Measurements from ENCODE around the gene PRR7. TPM values are rescaled to one million over a fixed set of nuclear protein-coding genes. Genes with fewer than 3 reads are reported as not detected.

The PRR7 gene
- total RNA-seq, 1 experiment from 2014 or later, result 4.7 TPM

DNA sequence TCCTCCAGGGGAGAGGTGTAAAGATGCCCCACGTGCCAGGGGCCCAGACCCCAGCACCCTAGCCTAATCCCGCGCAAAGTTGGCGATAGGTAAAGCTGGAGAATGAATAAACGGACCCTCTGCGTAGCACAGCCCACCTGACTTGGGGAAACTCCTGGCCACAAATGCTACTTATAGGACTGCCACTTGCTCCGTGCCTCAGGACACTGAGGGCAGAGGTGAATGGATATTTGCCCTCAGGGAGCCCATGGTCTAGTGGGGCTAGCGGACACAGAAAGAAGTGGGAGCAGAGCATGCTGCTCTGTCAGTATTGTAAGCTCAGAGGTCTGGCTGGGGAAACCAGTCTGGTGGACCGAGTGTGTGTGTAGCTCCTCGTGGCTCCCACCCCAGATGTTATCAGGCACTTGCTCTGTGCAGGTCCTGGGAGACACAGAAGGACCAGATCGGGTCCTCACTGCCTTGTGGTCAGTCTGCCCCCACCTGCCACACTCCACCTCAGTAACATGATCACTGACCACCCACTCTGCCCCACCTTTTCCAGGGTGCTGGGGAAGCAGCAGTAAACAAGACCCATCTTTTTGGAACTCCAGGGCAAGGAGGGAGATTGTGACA is 19.3 kb upstream of the PRR7 start:
- TSS peak; percentile 64 for BruUV-seq (replicated peaks)
- CTCF ChIA-PET, result interaction anchor here (1.0 to 2.7 kb wide), 4 partner anchors 23 to 118 kb away, joined by 4 to 47 read pairs (median 8); no protein-coding TSS in a partner anchor
- POLR2A ChIA-PET, result interaction anchor here (1.3 to 2.1 kb wide), 4 partner anchors 17 to 115 kb away, joined by 5 to 43 read pairs (median 14); partner anchors contain the start of genes MXD3 and PRR7
- DNase-seq, result peak in 1 of 2 experiments; percentile 43
- no peaks in the 10 kb centered on the region for H3K9me3 Mint-ChIP-seq (ENCODE audit: unreplicated experiment)
- intact Hi-C loops (cut with micrococcal nuclease; ENCODE audit: unreplicated experiment), result loop anchor here (2.0 kb wide), 1 partner anchor 19 kb away; the partner anchor contains the start of gene PRR7
- peak overlapping the region; percentile 97 for H3K4me3 ChIP-seq (ENCODE audit: low read depth, low read length)
- peaks cover 18% of the 10 kb centered on the region for H3K36me3 Mint-ChIP-seq (ENCODE audit: insufficient read depth, unreplicated experiment)
- H3K27me3 ChIP-seq (replicated peaks; ENCODE audit: control insufficient read depth, insufficient read depth, low read length), result no peaks in the 10 kb centered on the region
- peak overlapping the region; percentile 92 for H3K4me3 Mint-ChIP-seq (ENCODE audit: unreplicated experiment)
- H3K4me1 ChIP-seq, result peaks cover 15% of the 10 kb centered on the region
- peaks cover 12% of the 10 kb centered on the region for H3K4me1 Mint-ChIP-seq (ENCODE audit: low read depth, unreplicated experiment)
- H3K27me3 Mint-ChIP-seq (ENCODE audit: insufficient read depth, unreplicated experiment), result no peaks in the 10 kb centered on the region
- H3K27ac Mint-ChIP-seq (ENCODE audit: unreplicated experiment), result peak overlapping the region; percentile 53
- no peak for TF ChIP-seq CTCF (IDR thresholded peaks at IDR 0.05; ENCODE audit: insufficient read depth in 1 of 2, low read depth in 1 of 2, low read length in 1 of 2, severe bottlenecking in 1 of 2, unreplicated experiment in 1 of 2)
- no peaks in the 10 kb centered on the region for H3K9me3 ChIP-seq
- peaks cover 2% of the 10 kb centered on the region for H3K36me3 ChIP-seq (ENCODE audit: control insufficient read depth, insufficient read depth, low read length)

DNA sequence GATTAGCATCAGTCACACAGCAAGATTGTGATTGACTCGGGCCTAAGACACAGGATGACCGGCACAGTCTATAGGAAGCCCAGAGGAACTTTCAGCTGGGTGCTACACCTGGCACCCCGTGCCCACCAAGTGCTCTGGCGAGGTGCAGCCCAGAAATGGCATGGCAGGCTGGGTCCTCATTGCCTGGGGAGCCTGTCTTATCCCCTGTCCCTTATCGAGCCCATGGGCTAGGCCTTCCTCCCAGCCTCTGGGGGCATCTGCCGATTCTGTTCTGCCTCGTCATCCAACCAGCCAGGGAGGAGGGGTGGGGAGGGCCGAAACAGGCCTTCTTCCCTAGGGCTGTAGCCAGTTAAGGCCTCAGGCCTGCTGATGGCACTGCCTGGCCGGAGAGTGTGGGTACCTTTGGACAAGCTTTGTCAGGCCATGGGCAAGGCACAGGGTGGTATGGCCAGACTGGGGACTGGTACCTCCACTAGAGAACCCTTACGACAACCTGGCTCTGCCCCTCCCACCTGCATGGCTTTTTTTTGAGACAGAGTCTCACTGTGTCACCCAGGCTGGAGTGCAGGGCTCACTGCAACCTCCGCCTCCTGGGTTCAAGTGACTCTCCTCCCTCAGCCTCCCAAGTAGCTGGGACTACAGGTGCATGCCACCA is 18.6 kb upstream of the PRR7 start:
- DNase-seq, result no peak
- H3K27ac Mint-ChIP-seq (ENCODE audit: unreplicated experiment), result peak overlapping the region; percentile 53
- peaks cover 15% of the 10 kb centered on the region for H3K4me1 ChIP-seq
- no peak overlapping the region for H3K4me3 ChIP-seq (ENCODE audit: low read depth, low read length)
- H3K4me1 Mint-ChIP-seq (ENCODE audit: low read depth, unreplicated experiment), result peaks cover 12% of the 10 kb centered on the region
- H3K9me3 ChIP-seq, result no peaks in the 10 kb centered on the region
- no peak for TF ChIP-seq CTCF (IDR thresholded peaks at IDR 0.05; ENCODE audit: insufficient read depth in 1 of 2, low read depth in 1 of 2, low read length in 1 of 2, severe bottlenecking in 1 of 2, unreplicated experiment in 1 of 2)
- BruUV-seq (replicated peaks), result no TSS peak
- peaks cover 2% of the 10 kb centered on the region for H3K36me3 ChIP-seq (ENCODE audit: control insufficient read depth, insufficient read depth, low read length)
- no peaks in the 10 kb centered on the region for H3K27me3 ChIP-seq (replicated peaks; ENCODE audit: control insufficient read depth, insufficient read depth, low read length)
- intact Hi-C loops (cut with micrococcal nuclease; ENCODE audit: unreplicated experiment), result loop anchor here (2.0 kb wide), 1 partner anchor 19 kb away; the partner anchor contains the start of gene PRR7
- H3K9me3 Mint-ChIP-seq (ENCODE audit: unreplicated experiment), result no peaks in the 10 kb centered on the region
- peak overlapping the region; percentile 92 for H3K4me3 Mint-ChIP-seq (ENCODE audit: unreplicated experiment)
- CTCF ChIA-PET, result interaction anchor here (1.0 to 2.7 kb wide), 2 partner anchors 24 to 27 kb away, joined by 7 to 47 read pairs; no protein-coding TSS in a partner anchor
- POLR2A ChIA-PET, result interaction anchor here (1.9 kb wide), 1 partner anchor 116 kb away, joined by 7 read pairs; the partner anchor contains the start of gene MXD3
- no peaks in the 10 kb centered on the region for H3K27me3 Mint-ChIP-seq (ENCODE audit: insufficient read depth, unreplicated experiment)
- peaks cover 18% of the 10 kb centered on the region for H3K36me3 Mint-ChIP-seq (ENCODE audit: insufficient read depth, unreplicated experiment)

DNA sequence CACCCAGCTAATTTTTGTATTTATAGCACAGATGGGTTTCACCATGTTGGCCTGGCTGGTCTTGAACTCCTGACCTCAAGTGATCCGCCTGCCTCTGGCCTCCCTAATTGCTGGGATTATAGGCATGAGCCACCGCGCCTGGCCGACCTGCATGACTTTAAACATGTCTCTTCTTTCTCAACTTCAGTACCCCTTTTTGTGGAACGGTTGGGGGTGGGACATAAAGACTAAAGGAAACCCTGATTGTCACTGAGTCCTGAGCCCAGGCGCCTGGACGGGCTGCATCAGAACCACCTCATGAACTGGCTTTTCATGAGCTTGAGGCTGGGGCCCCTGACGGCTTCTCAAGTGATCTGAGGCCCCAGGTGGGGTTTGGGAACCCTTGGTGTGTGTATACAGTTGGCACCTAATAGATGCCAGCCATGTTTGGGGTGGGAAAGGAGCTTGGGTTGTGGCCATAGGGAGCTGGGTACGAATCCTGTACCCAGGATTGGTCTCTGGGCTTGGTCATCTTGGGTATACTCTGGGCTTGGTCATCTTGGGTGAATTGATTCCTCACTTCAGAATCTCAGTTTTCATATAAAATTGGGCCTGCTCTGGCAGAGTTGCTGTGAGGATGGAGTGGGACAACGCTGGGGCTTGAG is 17.9 kb upstream of the PRR7 start:
- Histone ChIP-seq H3K4me3 (ENCODE audit: low read depth, low read length) (no peak overlapping the region), H3K4me1 (peaks cover 15% of the 10 kb centered on the region), H3K9me3 (no peaks in the 10 kb centered on the region), H3K36me3 (ENCODE audit: control insufficient read depth, insufficient read depth, low read length) (peaks cover 2% of the 10 kb centered on the region), H3K27me3 (replicated peaks; ENCODE audit: control insufficient read depth, insufficient read depth, low read length) (no peaks in the 10 kb centered on the region)
- BruUV-seq (replicated peaks), result no TSS peak
- no peaks in the 10 kb centered on the region for H3K9me3 Mint-ChIP-seq (ENCODE audit: unreplicated experiment)
- H3K27ac Mint-ChIP-seq (ENCODE audit: unreplicated experiment), result no peak overlapping the region
- intact Hi-C loops (cut with micrococcal nuclease; ENCODE audit: unreplicated experiment), result no loop called here
- peak overlapping the region; percentile 22 for H3K4me3 Mint-ChIP-seq (ENCODE audit: unreplicated experiment)
- H3K4me1 Mint-ChIP-seq (ENCODE audit: low read depth, unreplicated experiment), result peaks cover 12% of the 10 kb centered on the region
- no peak for TF ChIP-seq CTCF (IDR thresholded peaks at IDR 0.05; ENCODE audit: insufficient read depth in 1 of 2, low read depth in 1 of 2, low read length in 1 of 2, severe bottlenecking in 1 of 2, unreplicated experiment in 1 of 2)
- no peak for DNase-seq
- H3K36me3 Mint-ChIP-seq (ENCODE audit: insufficient read depth, unreplicated experiment), result peaks cover 18% of the 10 kb centered on the region
- ChIA-PET POLR2A (interaction anchor here (0.7 kb wide), 1 partner anchor 9 kb away, joined by 5 read pairs; no protein-coding TSS in a partner anchor), CTCF (no interaction called here)
- no peaks in the 10 kb centered on the region for H3K27me3 Mint-ChIP-seq (ENCODE audit: insufficient read depth, unreplicated experiment)
